ENCODE results near the gene TAC4.

TAC4 gene

GRCh38 chr17:49872754-49873377 lies 25.0 kb upstream of the TAC4 start:
- no peak for DNase-seq (ENCODE audit: low read depth)

GRCh38 chr17:49871211-49871610 lies 23.3 kb upstream of the TAC4 start:
- no peak for DNase-seq (ENCODE audit: low read depth)

- no peak for DNase-seq (ENCODE audit: low read depth)
Measured at GRCh38 chr17:49870298-49870697, 22.4 kb upstream of the TAC4 start.

- no peak for DNase-seq (ENCODE audit: low read depth)
Measured at GRCh38 chr17:49869038-49869374, 21.1 kb upstream of the TAC4 start.

GRCh38 chr17:49866882-49867413 lies 19.1 kb upstream of the TAC4 start:
- DNase-seq (ENCODE audit: low read depth), result no peak

GRCh38 chr17:49866019-49866380 lies 18.1 kb upstream of the TAC4 start:
- DNase-seq (ENCODE audit: low read depth), result no peak

GRCh38 chr17:49862781-49863331 lies 15.0 kb upstream of the TAC4 start:
- peak; percentile 74 for DNase-seq (ENCODE audit: low read depth)

- DNase-seq (ENCODE audit: low read depth), result no peak
Measured at GRCh38 chr17:49861150-49861884, 13.4 kb upstream of the TAC4 start.

- DNase-seq (ENCODE audit: low read depth), result no peak
Measured at GRCh38 chr17:49859991-49860953, 12.4 kb upstream of the TAC4 start.

- no peak for DNase-seq (ENCODE audit: low read depth)
Measured at GRCh38 chr17:49858796-49859195, 10.9 kb upstream of the TAC4 start.

GRCh38 chr17:49854126-49854525 lies 6.3 kb upstream of the TAC4 start:
- DNase-seq (ENCODE audit: low read depth), result no peak

- no peak for DNase-seq (ENCODE audit: low read depth)
Measured at GRCh38 chr17:49853470-49854015, 5.7 kb upstream of the TAC4 start.

- DNase-seq (ENCODE audit: low read depth), result peak; percentile 59
Measured at GRCh38 chr17:49851387-49852291, 3.8 kb upstream of the TAC4 start.

GRCh38 chr17:49850772-49851386 lies 3.0 kb upstream of the TAC4 start:
- DNase-seq (ENCODE audit: low read depth), result no peak

- DNase-seq (ENCODE audit: low read depth), result no peak
Measured at GRCh38 chr17:49850218-49850610, 2.3 kb upstream of the TAC4 start.

- DNase-seq (ENCODE audit: low read depth), result no peak
Measured at GRCh38 chr17:49848739-49849138, 870 bp upstream of the TAC4 start.

GRCh38 chr17:49846938-49847712 lies 744 bp downstream of the TAC4 start:
- DNase-seq (ENCODE audit: low read depth), result no peak

- no peak for DNase-seq (ENCODE audit: low read depth)
Measured at GRCh38 chr17:49845321-49845720, 2.5 kb downstream of the TAC4 start.

- DNase-seq (ENCODE audit: low read depth), result no peak
Measured at GRCh38 chr17:49843774-49844350, 4.0 kb downstream of the TAC4 start.
